ENCODE data around the gene MACROD2. TPM values are rescaled to one million over a fixed set of nuclear protein-coding genes. Genes with fewer than 3 reads are reported as not detected.

Gene MACROD2
- polyA plus RNA-seq, 2 of the 4 experiments (the other 2 are of a cell fraction), result 0.96 to 1.3 TPM

GRCh38 chr20:15603978-15604805 is 1608.9 kb downstream of the MACROD2 start:
- ChIA-PET POLR2A (no interaction called here), CTCF (no interaction called here)
- 4% methylated on average over 4 of the region's 4 CpGs for WGBS (ENCODE audit: missing lambda C conversion rate)
- DNase-seq (ENCODE audit: low read depth in 1 of 2, low spot score in 1 of 2) (no peak), ATAC-seq (no peak), FAIRE-seq (no peak)
- Histone ChIP-seq H3K4me3 (no peak overlapping the region), H3K4me2 (no peak overlapping the region), H3K4me1 (no peaks in the 10 kb centered on the region), H3K9me3 (no peaks in the 10 kb centered on the region; the same call in 2 of the 3 replicates), H3K27ac (no peak overlapping the region)
- TF ChIP-seq, protein P1, sequence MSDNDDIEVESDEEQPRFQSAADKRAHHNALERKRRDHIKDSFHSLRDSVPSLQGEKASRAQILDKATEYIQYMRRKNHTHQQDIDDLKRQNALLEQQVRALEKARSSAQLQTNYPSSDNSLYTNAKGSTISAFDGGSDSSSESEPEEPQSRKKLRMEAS (IDR thresholded peaks at IDR 0.05), result no peak
- TF ChIP-seq MAFK (IDR thresholded peaks at IDR 0.05; ENCODE audit: partially characterized antibody) (no peak), NFE2L2 (conservative IDR thresholded peaks at IDR 0.05; ENCODE audit: low read length) (no peak), CBX2 (IDR thresholded peaks at IDR 0.05; ENCODE audit: borderline replicate concordance, low read depth) (no peak), PHF8 (IDR thresholded peaks at IDR 0.05; ENCODE audit: borderline replicate concordance, low read depth) (no peak), MYC (IDR thresholded peaks at IDR 0.05; ENCODE audit: borderline replicate concordance, low read length) (no peak), GATA3 (IDR thresholded peaks at IDR 0.05; ENCODE audit: borderline replicate concordance) (no peak), HDAC2 (IDR thresholded peaks at IDR 0.05) (no peak), ZSCAN20 (CRISPR knock-in tag; IDR thresholded peaks at IDR 0.05) (no peak), BHLHE40 (IDR thresholded peaks at IDR 0.05; ENCODE audit: low read depth, low read length) (no peak), TP53 (CRISPR knock-in tag; IDR thresholded peaks at IDR 0.05) (no peak), JUN (IDR thresholded peaks at IDR 0.05) (no peak), SREBF2 (IDR thresholded peaks at IDR 0.05) (no peak)
- TF ChIP-seq, protein P2, sequence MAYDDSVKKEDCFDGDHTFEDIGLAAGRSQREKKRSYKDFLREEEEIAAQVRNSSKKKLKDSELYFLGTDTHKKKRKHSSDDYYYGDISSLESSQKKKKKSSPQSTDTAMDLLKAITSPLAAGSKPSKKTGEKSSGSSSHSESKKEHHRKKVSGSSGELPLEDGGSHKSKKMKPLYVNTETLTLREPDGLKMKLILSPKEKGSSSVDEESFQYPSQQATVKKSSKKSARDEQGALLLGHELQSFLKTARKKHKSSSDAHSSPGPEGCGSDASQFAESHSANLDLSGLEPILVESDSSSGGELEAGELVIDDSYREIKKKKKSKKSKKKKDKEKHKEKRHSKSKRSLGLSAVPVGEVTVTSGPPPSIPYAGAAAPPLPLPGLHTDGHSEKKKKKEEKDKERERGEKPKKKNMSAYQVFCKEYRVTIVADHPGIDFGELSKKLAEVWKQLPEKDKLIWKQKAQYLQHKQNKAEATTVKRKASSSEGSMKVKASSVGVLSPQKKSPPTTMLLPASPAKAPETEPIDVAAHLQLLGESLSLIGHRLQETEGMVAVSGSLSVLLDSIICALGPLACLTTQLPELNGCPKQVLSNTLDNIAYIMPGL (CRISPR knock-in tag; IDR thresholded peaks at IDR 0.05; ENCODE audit: borderline replicate concordance), result no peak
- TF ChIP-seq, protein P3, sequence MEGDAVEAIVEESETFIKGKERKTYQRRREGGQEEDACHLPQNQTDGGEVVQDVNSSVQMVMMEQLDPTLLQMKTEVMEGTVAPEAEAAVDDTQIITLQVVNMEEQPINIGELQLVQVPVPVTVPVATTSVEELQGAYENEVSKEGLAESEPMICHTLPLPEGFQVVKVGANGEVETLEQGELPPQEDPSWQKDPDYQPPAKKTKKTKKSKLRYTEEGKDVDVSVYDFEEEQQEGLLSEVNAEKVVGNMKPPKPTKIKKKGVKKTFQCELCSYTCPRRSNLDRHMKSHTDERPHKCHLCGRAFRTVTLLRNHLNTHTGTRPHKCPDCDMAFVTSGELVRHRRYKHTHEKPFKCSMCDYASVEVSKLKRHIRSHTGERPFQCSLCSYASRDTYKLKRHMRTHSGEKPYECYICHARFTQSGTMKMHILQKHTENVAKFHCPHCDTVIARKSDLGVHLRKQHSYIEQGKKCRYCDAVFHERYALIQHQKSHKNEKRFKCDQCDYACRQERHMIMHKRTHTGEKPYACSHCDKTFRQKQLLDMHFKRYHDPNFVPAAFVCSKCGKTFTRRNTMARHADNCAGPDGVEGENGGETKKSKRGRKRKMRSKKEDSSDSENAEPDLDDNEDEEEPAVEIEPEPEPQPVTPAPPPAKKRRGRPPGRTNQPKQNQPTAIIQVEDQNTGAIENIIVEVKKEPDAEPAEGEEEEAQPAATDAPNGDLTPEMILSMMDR (IDR thresholded peaks at IDR 0.05), result no peak

DNA sequence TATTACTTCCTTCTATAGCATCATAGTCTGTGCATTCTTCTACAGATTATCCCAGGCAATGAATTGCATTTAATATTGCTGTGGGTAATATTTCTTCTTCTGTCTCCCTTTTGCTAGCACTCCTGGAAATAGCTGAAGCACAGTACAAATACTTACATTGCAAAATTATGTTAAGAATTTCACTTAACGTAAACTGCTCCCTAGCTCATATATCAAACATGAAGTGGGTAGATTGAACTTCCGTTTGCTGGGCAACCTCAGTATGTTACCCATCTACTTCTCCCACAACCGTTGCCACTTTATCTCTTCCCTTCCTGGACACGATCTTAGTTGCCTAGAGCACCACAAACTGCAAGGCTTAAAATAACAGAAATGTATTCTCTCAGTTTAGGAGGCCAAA is 1614.6 kb downstream of the MACROD2 start:
- no peak for DNase-seq (ENCODE audit: low read depth in 1 of 2, low spot score in 1 of 2)
- H3K4me3 ChIP-seq, result no peak overlapping the region
- TF ChIP-seq ZNF302 (CRISPR knock-in tag; IDR thresholded peaks at IDR 0.05) (no peak), HOXB5 (CRISPR knock-in tag; IDR thresholded peaks at IDR 0.05) (no peak), JUN (IDR thresholded peaks at IDR 0.05) (no peak), NFE2L2 (conservative IDR thresholded peaks at IDR 0.05; ENCODE audit: low read length) (no peak)
- TF ChIP-seq, protein P2 (CRISPR knock-in tag; IDR thresholded peaks at IDR 0.05; ENCODE audit: borderline replicate concordance), result no peak
- ChIA-PET CTCF (no interaction called here), POLR2A (no interaction called here)
- 29% methylated on average over 4 of the region's 4 CpGs for WGBS (ENCODE audit: missing lambda C conversion rate)
- no peak overlapping the region for H3K27ac ChIP-seq
- no peak for FAIRE-seq
- no peak for ATAC-seq
- H3K9me3 ChIP-seq, result no peaks in the 10 kb centered on the region
- no peaks in the 10 kb centered on the region for H3K4me1 ChIP-seq
- H3K4me2 ChIP-seq, result no peak overlapping the region

Data from A549 (cell line).